Heart left ventricle (tissue), 16 donors: ENCODE measurements around the gene SLC37A1. TPM values are rescaled to one million over a fixed set of nuclear protein-coding genes. Genes with fewer than 3 reads are reported as not detected.
A peak's percentile ranks its signal among the peaks of the same experiment; 100 is the strongest.

Source experiments
- ATAC-seq, 4 donors: fragments of 200-7000 bp; cut with Tn5 transposase; one replicate each; pipeline ENCODE4 v1.9.1; 2020 to 2022; ENCODE audit warnings: moderate library complexity in 4 of 4, mild to moderate bottlenecking in 3 of 4, moderate number of reproducible peaks in 1 of 4
- DNase-seq, 5 donors: peaks; one replicate each; pipeline ENCODE4 v3.0.0-alpha.2; 2020
- H3K27ac ChIP-seq, 12 donors: fragments of 200-600 bp; sonication (generic) in 4 of 12; one replicate each; pipeline versions ENCODE4 v1.5.0 to v1.8.0; 2016 to 2022; ENCODE audit warnings: mild to moderate bottlenecking in 2 of 12
- H3K27me3 ChIP-seq, 9 donors: fragments of 200-600 bp; sonication (generic) in 2 of 9; one replicate each; pipeline versions ENCODE4 v1.5.1 to v1.8.0; 2016 to 2022; ENCODE audit warnings: mild to moderate bottlenecking in 3 of 9
- H3K36me3 ChIP-seq, 9 donors: fragments of 200-600 bp; sonication (generic) in 2 of 9; one replicate each; pipeline versions ENCODE4 v1.5.0 to v1.8.0; 2018 to 2022; ENCODE audit warnings: mild to moderate bottlenecking in 2 of 9
- H3K4me1 ChIP-seq, 12 donors: fragments of 200-600 bp; sonication (generic) in 4 of 12; one replicate each; pipeline versions ENCODE4 v1.5.0 to v1.8.0; 2016 to 2022; ENCODE audit warnings: mild to moderate bottlenecking in 3 of 12
- H3K4me3 ChIP-seq, 12 donors: fragments of 200-600 bp; sonication (generic) in 4 of 12; one replicate each; pipeline versions ENCODE4 v1.5.0 to v1.8.0; 2017 to 2022; ENCODE audit warnings: mild to moderate bottlenecking in 9 of 12, moderate library complexity in 4 of 12
- H3K9me3 ChIP-seq, 12 donors: fragments of 200-600 bp; sonication (generic) in 4 of 12; one replicate each; pipeline versions ENCODE4 v1.5.0 to v1.8.0; 2016 to 2022; ENCODE audit warnings: mild to moderate bottlenecking in 1 of 12
- CTCF ChIP-seq, 12 donors: fragments of 200-600 bp; sonication (generic) in 4 of 12; IDR thresholded peaks; one replicate each; pipeline versions ENCODE4 v1.5.0 to v1.8.0; 2018 to 2022; ENCODE audit warnings: antibody characterized with exemption in 12 of 12, mild to moderate bottlenecking in 5 of 12
- POLR2A ChIP-seq, 2 donors: fragments of 450-650 bp; IDR thresholded peaks; one replicate each; pipeline ENCODE4 v1.6.1; 2017; ENCODE audit warnings: antibody characterized with exemption in 2 of 2, mild to moderate bottlenecking in 2 of 2, moderate library complexity in 2 of 2
- WGBS, 4 donors: extraction: QIAGEN DNeasy Blood & Tissue Kit in 2 of 4; methylation state at CpG; one replicate each; pipeline versions ENCODE4 v1.1.5 to v1.1.7; 2013 to 2018; 5-methylcytosine and 5-hydroxymethylcytosine counted together
- intact Hi-C, 10 donors: fragments of 100-400 bp; cut with DNase I; formaldehyde crosslinking; loops; one replicate each; pipeline versions ENCODE4 v1.11.1 to v1.14.2; 2022
- polyA plus RNA-seq, 2 donors: library from polyadenylated mRNA; stranded (reverse); fragments of 200-250 nt; gene quantifications; one replicate each; pipeline ENCODE4 v1.2.3, GENCODE V29; 2013
- total RNA-seq, 9 donors: library from RNA; depleted of rRNA in 2 of 9; stranded (reverse); fragments of >200 nt in 2 of 9; fragmentation: NEBNext Ultra II Directional in 3 of 9; extraction: Animal tissue kit (Norgen Biotek cat#: 25700) in 3 of 9; gene quantifications; one replicate each; pipeline versions ENCODE4 v1.1.0 to v1.2.4, GENCODE V29; 2016 to 2023
- donor health status: ischemic (EF 13 %, LVEDD 7.1; RV severe dilation, severe dysfunction).
- donor health status: healthy with polysubstance abuse.
- donor health status: DM: no; HTN: yes; CAD: no.
- donor health status: DM: no; HTN: no; CAD: no.
- donor health status: ischemic (EF 25% LVEDD 6.9; RV normal size, moderate dysfunction).
- donor health status: ischemic (EF 25% LVEDD 5.7; RV mildly dilated, moderate dysfunction).
- donor health status: healthy.
- donor health status: DM: yes; HTN: yes; CAD: no.
- donor health status: ischemic (EF 35%, LVEDD 5.7; RV mildly dilated, moderate dysfunction).
- donor health status: nonischemic (EF 11% LVEDD 7.7; RV severe dilation, severe dysfunction).
- donor health status: DM: yes; HTN: yes; CAD: no.
- donor health status: PGD.
- donor health status: ischemic (EF 29% LVEDD 5.4; RV normal size, mild dysfunction).
- donor health status: nonischemic (EF 23%, LVEDD 6.1; RV moderate dilation, normal function).

Gene SLC37A1
- total and polyA plus RNA-seq, 11 donors = 2.2 to 13.0 (median 3.8) TPM

- DNase-seq (peak; percentile 100), ATAC-seq (peak; percentile 99 to 100 (median 100))
- Histone ChIP-seq H3K36me3 (no peaks in the 10 kb centered on the region), H3K27ac (peak within 1 kb of the TSS in 11 of 12 donors; percentile 27 to 83 (median 61)), H3K4me3 (peak within 1 kb of the TSS; percentile 28 to 81 (median 65)), H3K4me1 (peaks cover 0 to 15% (median 7%) of the 10 kb centered on the region in 12 donors), H3K27me3 (no peaks in the 10 kb centered on the region), H3K9me3 (no peaks in the 10 kb centered on the region)
- peak; percentile 31 to 61 for TF ChIP-seq POLR2A (IDR thresholded peaks at IDR 0.05)
- no peak for TF ChIP-seq CTCF (IDR thresholded peaks at IDR 0.05)
- WGBS, 4 donors = 0% methylated on average over 3 to 58 of the region's 58 CpGs
- intact Hi-C loops = no loop called here
Measured at GRCh38 chr21:42496120-42496838, 17.4 kb upstream of the SLC37A1 start, which contains the start of gene RSPH1. Gene RSPH1, minus strand, starts transcription at chr21:42496224. Its CDS starts 38 bp downstream, at chr21:42496186.

- DNase-seq (peak in 1 of 5 donors; percentile 45), ATAC-seq (peak; percentile 2 to 8 (median 2))
- H3K4me3 ChIP-seq = peak overlapping the region; percentile 12 to 81 (median 65)
- H3K27me3 ChIP-seq = no peaks in the 10 kb centered on the region
- no peaks in the 10 kb centered on the region for H3K9me3 ChIP-seq
- WGBS, 4 donors = 21 to 24% (median 22%) methylated on average over 19 of the region's 19 CpGs
- TF ChIP-seq POLR2A (IDR thresholded peaks at IDR 0.05) = no peak
- TF ChIP-seq CTCF (IDR thresholded peaks at IDR 0.05) = no peak
- intact Hi-C loops = no loop called here
- peaks cover 0 to 15% (median 7%) of the 10 kb centered on the region in 12 donors for H3K4me1 ChIP-seq
- H3K27ac ChIP-seq = peak overlapping the region in 11 of 12 donors; percentile 27 to 83 (median 61)
- H3K36me3 ChIP-seq = no peaks in the 10 kb centered on the region
Measured at GRCh38 chr21:42496839-42497202, 16.8 kb upstream of the SLC37A1 start.

GRCh38 chr21:42498012-42498411 lies 15.6 kb upstream of the SLC37A1 start:
- Histone ChIP-seq H3K4me3 (no peak overlapping the region), H3K27ac (no peak overlapping the region), H3K27me3 (no peaks in the 10 kb centered on the region), H3K36me3 (no peaks in the 10 kb centered on the region), H3K4me1 (peaks cover 0 to 15% (median 7%) of the 10 kb centered on the region in 12 donors), H3K9me3 (no peaks in the 10 kb centered on the region)
- no peak for ATAC-seq
- intact Hi-C loops = no loop called here
- TF ChIP-seq CTCF (IDR thresholded peaks at IDR 0.05) (no peak), POLR2A (IDR thresholded peaks at IDR 0.05) (no peak)
- 80 to 86% (median 83%) methylated on average over 5 of the region's 5 CpGs for WGBS, 4 donors
- DNase-seq = no peak

GRCh38 chr21:42499444-42500112 lies 14.1 kb upstream of the SLC37A1 start:
- intact Hi-C loops = loop anchor here in 1 of 10 donors (10.0 kb wide), 1 partner anchor 65 kb away; no protein-coding TSS in a partner anchor
- no peaks in the 10 kb centered on the region for H3K27me3 ChIP-seq
- WGBS, 4 donors = 69 to 80% (median 75%) methylated on average over 15 of the region's 15 CpGs
- ATAC-seq (no peak), DNase-seq (no peak)
- TF ChIP-seq CTCF (IDR thresholded peaks at IDR 0.05) = no peak
- no peak for TF ChIP-seq POLR2A (IDR thresholded peaks at IDR 0.05)
- no peak overlapping the region for H3K27ac ChIP-seq
- H3K4me3 ChIP-seq = no peak overlapping the region
- H3K36me3 ChIP-seq = no peaks in the 10 kb centered on the region
- H3K9me3 ChIP-seq = no peaks in the 10 kb centered on the region
- peaks cover 0 to 15% (median 7%) of the 10 kb centered on the region in 12 donors for H3K4me1 ChIP-seq
